Measurements from ENCODE around the gene DGKI. TPM values are rescaled to one million over a fixed set of nuclear protein-coding genes. Genes with fewer than 3 reads are reported as not detected.

The DGKI gene
- total and polyA plus RNA-seq, 2 of the 13 experiments (the other 11 are each of a cell fraction or from before 2014, with no cell fraction given) = 0.09 to 0.17 TPM

DNA sequence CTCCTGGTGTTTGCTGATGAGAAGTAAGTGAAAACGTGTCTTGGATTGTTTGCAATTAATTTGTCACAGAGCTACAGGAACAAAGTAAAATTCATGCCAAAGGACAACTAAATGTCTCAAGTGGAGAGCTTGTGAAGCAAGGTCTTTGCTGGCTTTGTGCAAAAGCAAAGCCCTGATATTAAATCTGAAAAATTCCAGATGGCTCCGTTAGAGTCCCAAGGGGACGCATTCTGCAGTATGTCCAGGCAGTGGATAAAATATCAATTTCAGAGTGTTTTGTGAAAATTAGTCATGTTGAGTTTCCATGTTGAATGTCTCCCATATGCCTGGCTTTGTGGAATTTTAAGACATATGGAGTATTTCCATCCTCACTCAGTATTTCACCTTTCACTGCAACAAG lies 400.7 kb downstream of the DGKI start (continued):
- TF ChIP-seq, protein P1, sequence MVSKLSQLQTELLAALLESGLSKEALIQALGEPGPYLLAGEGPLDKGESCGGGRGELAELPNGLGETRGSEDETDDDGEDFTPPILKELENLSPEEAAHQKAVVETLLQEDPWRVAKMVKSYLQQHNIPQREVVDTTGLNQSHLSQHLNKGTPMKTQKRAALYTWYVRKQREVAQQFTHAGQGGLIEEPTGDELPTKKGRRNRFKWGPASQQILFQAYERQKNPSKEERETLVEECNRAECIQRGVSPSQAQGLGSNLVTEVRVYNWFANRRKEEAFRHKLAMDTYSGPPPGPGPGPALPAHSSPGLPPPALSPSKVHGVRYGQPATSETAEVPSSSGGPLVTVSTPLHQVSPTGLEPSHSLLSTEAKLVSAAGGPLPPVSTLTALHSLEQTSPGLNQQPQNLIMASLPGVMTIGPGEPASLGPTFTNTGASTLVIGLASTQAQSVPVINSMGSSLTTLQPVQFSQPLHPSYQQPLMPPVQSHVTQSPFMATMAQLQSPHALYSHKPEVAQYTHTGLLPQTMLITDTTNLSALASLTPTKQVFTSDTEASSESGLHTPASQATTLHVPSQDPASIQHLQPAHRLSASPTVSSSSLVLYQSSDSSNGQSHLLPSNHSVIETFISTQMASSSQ (IDR thresholded peaks at IDR 0.05; ENCODE audit: low read depth) = no peak
- TF ChIP-seq, protein P1 (CRISPR knock-in tag; IDR thresholded peaks at IDR 0.05; ENCODE audit: borderline replicate concordance) = no peak
- TF ChIP-seq ZNF772 (CRISPR knock-in tag; IDR thresholded peaks at IDR 0.05) = no peak
- TF ChIP-seq TBX2 (CRISPR knock-in tag; IDR thresholded peaks at IDR 0.05; ENCODE audit: borderline replicate concordance) = no peak
- TF ChIP-seq EHMT2 (IDR thresholded peaks at IDR 0.05; ENCODE audit: borderline replicate concordance, low read depth, low read length) = no peak

DNA sequence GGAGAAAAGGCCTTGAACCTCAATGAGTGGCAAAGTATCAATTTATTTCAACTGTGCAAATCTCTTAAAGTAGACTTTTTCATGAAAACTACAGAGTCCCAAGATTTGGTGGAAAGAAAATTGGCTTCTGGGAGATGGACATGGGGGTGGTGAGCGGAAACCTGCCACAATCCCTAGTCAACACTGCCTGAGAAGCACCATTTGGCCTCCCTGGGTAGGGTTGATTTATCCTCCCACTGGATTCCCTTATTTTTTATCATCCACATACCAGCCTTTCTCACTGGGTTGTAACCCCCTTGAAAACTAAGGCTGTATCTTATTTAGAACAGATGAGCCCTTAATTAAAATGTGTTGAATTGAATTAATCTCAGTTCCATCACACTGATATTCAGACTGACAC lies 401.5 kb downstream of the DGKI start:
- Histone ChIP-seq H3K4me1 (ENCODE audit: insufficient read depth, low read length) (no peaks in the 10 kb centered on the region), H3K27ac (ENCODE audit: extremely low read length, insufficient read depth, low read length) (no peak overlapping the region), H3K4me3 (replicated peaks in 1 of 3; ENCODE audit: insufficient read depth in 1 of 3, low read depth in 2 of 3, low read length in 3 of 3) (no peak overlapping the region), H3K79me2 (ENCODE audit: insufficient read depth, low read length) (no peaks in the 10 kb centered on the region), H3K36me3 (replicated peaks in 1 of 2; ENCODE audit: control insufficient read depth in 1 of 2, insufficient read depth in 2 of 2, low read length in 2 of 2) (no peaks in the 10 kb centered on the region), H4K20me1 (ENCODE audit: insufficient read depth, low read length) (no peaks in the 10 kb centered on the region), H3K9ac (ENCODE audit: insufficient read depth, low read depth, low read length) (no peak overlapping the region), H3K27me3 (ENCODE audit: control insufficient read depth in 1 of 2, insufficient read depth in 2 of 2, low read length in 2 of 2) (no peaks in the 10 kb centered on the region), H2AFZ (ENCODE audit: low read length) (no peak overlapping the region), H3K4me2 (ENCODE audit: low read depth, low read length) (no peak overlapping the region), H3K9me3 (ENCODE audit: low read length) (no peaks in the 10 kb centered on the region)
- in situ Hi-C loops (cut with HindIII; ENCODE audit: extremely low pct_ligation_motif_present, low pct_unique_long_range_greater_than_20kb) = no loop called here
- intact Hi-C loops (cut with micrococcal nuclease; ENCODE audit: unreplicated experiment) = no loop called here
- DNase-seq (ENCODE audit: low spot score) (no peak), FAIRE-seq (no peak), ATAC-seq (no peak)
- BruUV-seq (replicated peaks) = no TSS peak
- 0% methylated on average over 1 of the region's 1 CpG for WGBS (ENCODE audit: low lambda C conversion rate)
- CTCF ChIA-PET (ENCODE audit: low intra/inter-chr PET ratio, low total read pairs) = no interaction called here
- POLR2A ChIA-PET = no interaction called here
- TF ChIP-seq ZNF546 (CRISPR knock-in tag; conservative IDR thresholded peaks at IDR 0.05) (no peak), HHEX (CRISPR knock-in tag; IDR thresholded peaks at IDR 0.05) (no peak), SAFB2 (CRISPR knock-in tag; IDR thresholded peaks at IDR 0.05; ENCODE audit: borderline replicate concordance, low read depth) (no peak), ZNF441 (CRISPR knock-in tag; IDR thresholded peaks at IDR 0.05; ENCODE audit: borderline replicate concordance) (no peak), REXO4 (CRISPR knock-in tag; IDR thresholded peaks at IDR 0.05; ENCODE audit: borderline replicate concordance) (no peak), ATM (IDR thresholded peaks at IDR 0.05; ENCODE audit: borderline replicate concordance) (no peak), KAT7 (CRISPR knock-in tag; IDR thresholded peaks at IDR 0.05; ENCODE audit: borderline replicate concordance) (no peak)
- TF ChIP-seq, protein P2, sequence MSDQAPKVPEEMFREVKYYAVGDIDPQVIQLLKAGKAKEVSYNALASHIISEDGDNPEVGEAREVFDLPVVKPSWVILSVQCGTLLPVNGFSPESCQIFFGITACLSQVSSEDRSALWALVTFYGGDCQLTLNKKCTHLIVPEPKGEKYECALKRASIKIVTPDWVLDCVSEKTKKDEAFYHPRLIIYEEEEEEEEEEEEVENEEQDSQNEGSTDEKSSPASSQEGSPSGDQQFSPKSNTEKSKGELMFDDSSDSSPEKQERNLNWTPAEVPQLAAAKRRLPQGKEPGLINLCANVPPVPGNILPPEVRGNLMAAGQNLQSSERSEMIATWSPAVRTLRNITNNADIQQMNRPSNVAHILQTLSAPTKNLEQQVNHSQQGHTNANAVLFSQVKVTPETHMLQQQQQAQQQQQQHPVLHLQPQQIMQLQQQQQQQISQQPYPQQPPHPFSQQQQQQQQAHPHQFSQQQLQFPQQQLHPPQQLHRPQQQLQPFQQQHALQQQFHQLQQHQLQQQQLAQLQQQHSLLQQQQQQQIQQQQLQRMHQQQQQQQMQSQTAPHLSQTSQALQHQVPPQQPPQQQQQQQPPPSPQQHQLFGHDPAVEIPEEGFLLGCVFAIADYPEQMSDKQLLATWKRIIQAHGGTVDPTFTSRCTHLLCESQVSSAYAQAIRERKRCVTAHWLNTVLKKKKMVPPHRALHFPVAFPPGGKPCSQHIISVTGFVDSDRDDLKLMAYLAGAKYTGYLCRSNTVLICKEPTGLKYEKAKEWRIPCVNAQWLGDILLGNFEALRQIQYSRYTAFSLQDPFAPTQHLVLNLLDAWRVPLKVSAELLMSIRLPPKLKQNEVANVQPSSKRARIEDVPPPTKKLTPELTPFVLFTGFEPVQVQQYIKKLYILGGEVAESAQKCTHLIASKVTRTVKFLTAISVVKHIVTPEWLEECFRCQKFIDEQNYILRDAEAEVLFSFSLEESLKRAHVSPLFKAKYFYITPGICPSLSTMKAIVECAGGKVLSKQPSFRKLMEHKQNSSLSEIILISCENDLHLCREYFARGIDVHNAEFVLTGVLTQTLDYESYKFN (CRISPR knock-in tag; conservative IDR thresholded peaks at IDR 0.05) = no peak
- TF ChIP-seq, protein P3, sequence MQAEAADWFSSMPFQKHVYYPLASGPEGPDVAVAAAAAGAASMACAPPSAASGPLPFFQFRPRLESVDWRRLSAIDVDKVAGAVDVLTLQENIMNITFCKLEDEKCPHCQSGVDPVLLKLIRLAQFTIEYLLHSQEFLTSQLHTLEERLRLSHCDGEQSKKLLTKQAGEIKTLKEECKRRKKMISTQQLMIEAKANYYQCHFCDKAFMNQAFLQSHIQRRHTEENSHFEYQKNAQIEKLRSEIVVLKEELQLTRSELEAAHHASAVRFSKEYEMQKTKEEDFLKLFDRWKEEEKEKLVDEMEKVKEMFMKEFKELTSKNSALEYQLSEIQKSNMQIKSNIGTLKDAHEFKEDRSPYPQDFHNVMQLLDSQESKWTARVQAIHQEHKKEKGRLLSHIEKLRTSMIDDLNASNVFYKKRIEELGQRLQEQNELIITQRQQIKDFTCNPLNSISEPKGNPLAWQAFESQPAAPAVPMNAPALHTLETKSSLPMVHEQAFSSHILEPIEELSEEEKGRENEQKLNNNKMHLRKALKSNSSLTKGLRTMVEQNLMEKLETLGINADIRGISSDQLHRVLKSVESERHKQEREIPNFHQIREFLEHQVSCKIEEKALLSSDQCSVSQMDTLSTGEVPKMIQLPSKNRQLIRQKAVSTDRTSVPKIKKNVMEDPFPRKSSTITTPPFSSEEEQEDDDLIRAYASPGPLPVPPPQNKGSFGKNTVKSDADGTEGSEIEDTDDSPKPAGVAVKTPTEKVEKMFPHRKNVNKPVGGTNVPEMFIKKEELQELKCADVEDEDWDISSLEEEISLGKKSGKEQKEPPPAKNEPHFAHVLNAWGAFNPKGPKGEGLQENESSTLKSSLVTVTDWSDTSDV (CRISPR knock-in tag; IDR thresholded peaks at IDR 0.05) = no peak
